ENCODE data around the gene CRYL1.

The CRYL1 gene

DNA sequence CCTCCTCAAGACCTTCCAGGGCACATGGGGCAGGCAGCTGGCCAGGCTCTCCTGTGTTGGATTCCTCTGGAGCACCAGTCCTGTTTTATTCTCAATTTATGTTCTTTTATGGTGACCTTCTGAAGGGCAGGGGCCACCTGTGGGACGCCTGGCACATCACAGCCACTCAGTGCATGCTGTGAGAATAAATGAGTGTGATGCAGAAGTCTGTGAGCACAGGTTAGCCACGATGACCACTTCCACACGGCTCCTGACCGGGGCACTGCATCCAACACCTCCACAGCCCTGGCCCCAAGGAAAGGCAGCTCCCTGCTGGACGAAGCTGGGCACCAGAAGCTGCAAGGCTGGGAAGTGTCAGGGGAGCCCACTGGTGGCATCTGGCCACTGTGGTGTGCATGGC is 122.8 kb downstream of the CRYL1 start:
- Histone ChIP-seq H3K9me3 (ENCODE audit: control insufficient read depth, insufficient read depth, low read depth, low read length) (no peaks in the 10 kb centered on the region), H3K36me3 (ENCODE audit: control insufficient read depth in 2 of 2, insufficient read depth in 1 of 2, low read length in 2 of 2) (no peaks in the 10 kb centered on the region), H3K4me1 (ENCODE audit: control insufficient read depth, insufficient read depth, low read length) (no peaks in the 10 kb centered on the region), H3K4me3 (ENCODE audit: low read depth, low read length) (no peak overlapping the region), H3K27ac (ENCODE audit: extremely low read depth, low read depth, low read length) (no peak overlapping the region)
- ChIA-PET CTCF (no interaction called here), POLR2A (no interaction called here)
- TF ChIP-seq SCRT2 (tag by site-specific recombination; IDR thresholded peaks at IDR 0.05), result 0 out of 2 replicates have a peak, but pooled peaks have one; percentile 23
- TF ChIP-seq IKZF3 (tag by site-specific recombination; IDR thresholded peaks at IDR 0.05), result no peak

DNA sequence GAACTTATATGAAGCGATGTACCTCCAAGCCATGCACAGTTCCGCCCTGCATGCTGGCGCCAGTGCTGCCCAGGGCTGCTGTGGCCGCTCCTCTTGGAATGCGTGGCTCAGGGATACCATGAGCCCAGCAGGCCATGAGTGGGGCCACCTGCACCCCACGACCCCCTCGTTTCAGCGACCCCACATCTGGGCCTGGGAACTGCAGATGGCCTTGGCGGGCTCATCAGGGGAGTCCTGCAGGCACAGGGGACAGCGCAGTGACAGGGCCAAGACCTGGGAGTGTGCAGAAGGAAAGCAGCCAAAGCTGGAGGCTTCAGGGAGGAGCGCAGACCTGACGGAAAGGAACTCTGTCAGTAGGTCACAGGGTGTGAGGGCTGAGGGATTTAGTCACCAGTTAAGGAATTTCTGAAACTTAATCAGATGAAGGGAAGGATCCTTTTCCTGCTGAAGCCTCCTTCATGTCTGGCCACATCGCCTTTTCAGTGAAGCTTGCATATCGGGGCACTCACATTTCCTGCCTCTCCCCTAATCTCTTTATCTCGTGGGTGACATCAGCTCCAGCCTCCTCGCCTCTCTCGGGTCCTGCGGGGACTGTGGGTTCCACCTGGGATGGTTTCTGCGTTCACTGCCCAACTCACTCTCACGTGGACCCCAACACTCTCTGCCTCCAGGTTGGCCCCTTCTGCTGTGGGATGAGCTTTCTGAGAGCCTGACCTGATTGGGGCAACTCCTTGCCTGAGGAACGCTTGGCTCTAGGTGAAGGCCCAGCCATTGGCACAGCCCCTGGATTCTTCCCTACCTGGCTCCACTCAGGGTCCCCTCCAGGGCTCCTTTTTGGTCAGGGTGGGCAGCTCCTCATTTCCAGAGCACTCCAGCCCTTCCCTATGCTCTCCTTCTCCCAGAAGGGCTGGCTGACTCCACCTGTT is 123.5 kb downstream of the CRYL1 start:
- Histone ChIP-seq H3K36me3 (ENCODE audit: control insufficient read depth in 2 of 2, insufficient read depth in 1 of 2, low read length in 2 of 2) (no peaks in the 10 kb centered on the region), H3K9me3 (ENCODE audit: control insufficient read depth, insufficient read depth, low read depth, low read length) (no peaks in the 10 kb centered on the region), H3K4me1 (ENCODE audit: control insufficient read depth, insufficient read depth, low read length) (no peaks in the 10 kb centered on the region), H3K4me3 (ENCODE audit: low read depth, low read length) (no peak overlapping the region), H3K27ac (ENCODE audit: extremely low read depth, low read depth, low read length) (no peak overlapping the region)
- ChIA-PET CTCF (no interaction called here), POLR2A (no interaction called here)
- TF ChIP-seq ZNF600 (tag by site-specific recombination; IDR thresholded peaks at IDR 0.05) (no peak), ZIC2 (tag by site-specific recombination; IDR thresholded peaks at IDR 0.05) (no peak), ZNF610 (tag by site-specific recombination; IDR thresholded peaks at IDR 0.05; ENCODE audit: borderline replicate concordance) (no peak), MEIS1 (CRISPR knock-in tag; IDR thresholded peaks at IDR 0.05; ENCODE audit: borderline replicate concordance) (no peak), ZNF404 (tag by site-specific recombination; IDR thresholded peaks at IDR 0.05) (no peak), ZNF394 (tag by site-specific recombination; IDR thresholded peaks at IDR 0.05; ENCODE audit: borderline replicate concordance) (no peak), ZNF624 (tag by site-specific recombination; IDR thresholded peaks at IDR 0.05) (no peak), ZNF37A (tag by site-specific recombination; IDR thresholded peaks at IDR 0.05) (no peak), ZNF140 (tag by site-specific recombination; IDR thresholded peaks at IDR 0.05) (no peak), ZNF621 (tag by site-specific recombination; IDR thresholded peaks at IDR 0.05) (no peak), ZBTB7A (tag by site-specific recombination; IDR thresholded peaks at IDR 0.05; ENCODE audit: low read depth) (no peak), ZNF571 (tag by site-specific recombination; IDR thresholded peaks at IDR 0.05) (no peak)

DNA sequence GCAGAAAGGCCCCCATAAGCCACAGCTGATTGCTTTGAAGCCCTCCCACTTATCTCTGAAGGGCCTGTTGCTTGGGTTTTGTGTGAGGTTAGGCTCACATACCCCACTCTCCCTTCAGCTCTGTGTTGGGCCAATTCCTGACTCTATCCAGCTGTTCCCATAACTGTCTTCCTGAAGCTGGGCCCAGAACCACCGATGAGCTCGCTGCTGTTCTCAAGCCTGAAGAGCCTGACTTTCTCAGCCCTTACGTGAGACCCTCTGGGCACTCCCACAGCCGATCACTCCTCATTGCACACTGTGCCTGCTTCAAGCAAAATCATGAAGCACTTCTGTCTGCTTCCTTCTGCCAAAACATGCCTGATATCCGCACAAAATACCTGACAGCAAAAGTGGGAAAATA is 124.1 kb downstream of the CRYL1 start:
- H3K27ac ChIP-seq (ENCODE audit: extremely low read depth, low read depth, low read length), result no peak overlapping the region
- H3K4me3 ChIP-seq (ENCODE audit: low read depth, low read length), result no peak overlapping the region
- no peaks in the 10 kb centered on the region for H3K36me3 ChIP-seq (ENCODE audit: control insufficient read depth in 2 of 2, insufficient read depth in 1 of 2, low read length in 2 of 2)
- CTCF ChIA-PET, result no interaction called here
- POLR2A ChIA-PET, result no interaction called here
- H3K9me3 ChIP-seq (ENCODE audit: control insufficient read depth, insufficient read depth, low read depth, low read length), result no peaks in the 10 kb centered on the region
- no peaks in the 10 kb centered on the region for H3K4me1 ChIP-seq (ENCODE audit: control insufficient read depth, insufficient read depth, low read length)
- no peak for TF ChIP-seq ZBTB1 (tag by site-specific recombination; IDR thresholded peaks at IDR 0.05)
- no peak for TF ChIP-seq GFI1B (tag by site-specific recombination; IDR thresholded peaks at IDR 0.05)
- TF ChIP-seq ZNF621 (tag by site-specific recombination; IDR thresholded peaks at IDR 0.05), result no peak
- TF ChIP-seq ZNF544 (tag by site-specific recombination; IDR thresholded peaks at IDR 0.05), result no peak
- TF ChIP-seq, protein P1, sequence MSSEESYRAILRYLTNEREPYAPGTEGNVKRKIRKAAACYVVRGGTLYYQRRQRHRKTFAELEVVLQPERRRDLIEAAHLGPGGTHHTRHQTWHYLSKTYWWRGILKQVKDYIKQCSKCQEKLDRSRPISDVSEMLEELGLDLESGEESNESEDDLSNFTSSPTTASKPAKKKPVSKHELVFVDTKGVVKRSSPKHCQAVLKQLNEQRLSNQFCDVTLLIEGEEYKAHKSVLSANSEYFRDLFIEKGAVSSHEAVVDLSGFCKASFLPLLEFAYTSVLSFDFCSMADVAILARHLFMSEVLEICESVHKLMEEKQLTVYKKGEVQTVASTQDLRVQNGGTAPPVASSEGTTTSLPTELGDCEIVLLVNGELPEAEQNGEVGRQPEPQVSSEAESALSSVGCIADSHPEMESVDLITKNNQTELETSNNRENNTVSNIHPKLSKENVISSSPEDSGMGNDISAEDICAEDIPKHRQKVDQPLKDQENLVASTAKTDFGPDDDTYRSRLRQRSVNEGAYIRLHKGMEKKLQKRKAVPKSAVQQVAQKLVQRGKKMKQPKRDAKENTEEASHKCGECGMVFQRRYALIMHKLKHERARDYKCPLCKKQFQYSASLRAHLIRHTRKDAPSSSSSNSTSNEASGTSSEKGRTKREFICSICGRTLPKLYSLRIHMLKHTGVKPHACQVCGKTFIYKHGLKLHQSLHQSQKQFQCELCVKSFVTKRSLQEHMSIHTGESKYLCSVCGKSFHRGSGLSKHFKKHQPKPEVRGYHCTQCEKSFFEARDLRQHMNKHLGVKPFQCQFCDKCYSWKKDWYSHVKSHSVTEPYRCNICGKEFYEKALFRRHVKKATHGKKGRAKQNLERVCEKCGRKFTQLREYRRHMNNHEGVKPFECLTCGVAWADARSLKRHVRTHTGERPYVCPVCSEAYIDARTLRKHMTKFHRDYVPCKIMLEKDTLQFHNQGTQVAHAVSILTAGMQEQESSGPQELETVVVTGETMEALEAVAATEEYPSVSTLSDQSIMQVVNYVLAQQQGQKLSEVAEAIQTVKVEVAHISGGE (tag by site-specific recombination; conservative IDR thresholded peaks at IDR 0.05; ENCODE audit: low read depth), result no peak
- TF ChIP-seq, protein P2, sequence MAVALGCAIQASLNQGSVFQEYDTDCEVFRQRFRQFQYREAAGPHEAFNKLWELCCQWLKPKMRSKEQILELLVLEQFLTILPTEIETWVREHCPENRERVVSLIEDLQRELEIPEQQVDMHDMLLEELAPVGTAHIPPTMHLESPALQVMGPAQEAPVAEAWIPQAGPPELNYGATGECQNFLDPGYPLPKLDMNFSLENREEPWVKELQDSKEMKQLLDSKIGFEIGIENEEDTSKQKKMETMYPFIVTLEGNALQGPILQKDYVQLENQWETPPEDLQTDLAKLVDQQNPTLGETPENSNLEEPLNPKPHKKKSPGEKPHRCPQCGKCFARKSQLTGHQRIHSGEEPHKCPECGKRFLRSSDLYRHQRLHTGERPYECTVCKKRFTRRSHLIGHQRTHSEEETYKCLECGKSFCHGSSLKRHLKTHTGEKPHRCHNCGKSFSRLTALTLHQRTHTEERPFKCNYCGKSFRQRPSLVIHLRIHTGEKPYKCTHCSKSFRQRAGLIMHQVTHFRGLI (tag by site-specific recombination; IDR thresholded peaks at IDR 0.05), result no peak
- no peak for TF ChIP-seq ZNF555 (tag by site-specific recombination; conservative IDR thresholded peaks at IDR 0.05)
- no peak for TF ChIP-seq SP2 (tag by site-specific recombination; IDR thresholded peaks at IDR 0.05)
- TF ChIP-seq KLF9 (tag by site-specific recombination; IDR thresholded peaks at IDR 0.05; ENCODE audit: low read depth), result no peak
- TF ChIP-seq ZBTB20 (tag by site-specific recombination; IDR thresholded peaks at IDR 0.05), result no peak
- no peak for TF ChIP-seq IKZF3 (tag by site-specific recombination; IDR thresholded peaks at IDR 0.05)
- TF ChIP-seq ZFP69B (tag by site-specific recombination; IDR thresholded peaks at IDR 0.05), result no peak
- TF ChIP-seq ZNF747 (tag by site-specific recombination; IDR thresholded peaks at IDR 0.05), result no peak
